Body of pancreas (tissue), 4 donors: ENCODE data around the gene PATZ1. TPM values are rescaled to one million over a fixed set of nuclear protein-coding genes. Genes with fewer than 3 reads are reported as not detected.

Experiments used
- ATAC-seq: fragments of 150-250 bp; one replicate; pipeline ENCODE4 v1.9.1; 2016
- DNase-seq, 4 donors: peaks; one replicate each; pipeline ENCODE4 v3.0.0-alpha.2; 2019
- H3K27ac ChIP-seq, 4 donors: fragments of 200-600 bp; sonication (generic); 1 replicate in 3 of 4; 2 replicates in 1 of 4; pipeline versions ENCODE4 v1.5.1 to v1.6.1; 2016 to 2019; ENCODE audit warnings: mild to moderate bottlenecking in 1 of 4, mixed read lengths in 1 of 4, moderate library complexity in 1 of 4
- H3K27me3 ChIP-seq, 2 donors: fragments of 200-600 bp; sonication (generic); one replicate each; pipeline ENCODE4 v1.6.0; 2016; ENCODE audit warnings: mild to moderate bottlenecking in 1 of 2
- H3K36me3 ChIP-seq, 2 donors: fragments of 200-600 bp; sonication (generic); replicated peaks in 1 of 2; 2 replicates each; pipeline ENCODE4 v1.5.1; 2016; ENCODE audit warnings: low read depth in 2 of 2; ENCODE audit not compliant: insufficient read depth in 1 of 2
- H3K4me1 ChIP-seq: fragments of 200-600 bp; sonication (generic); one replicate; pipeline ENCODE4 v1.6.0; 2016
- H3K4me3 ChIP-seq, 2 donors: fragments of 200-600 bp; sonication (generic); 1 replicate in 1 of 2; 2 replicates in 1 of 2; pipeline ENCODE4 v1.5.1; 2016 to 2019
- H3K9me3 ChIP-seq, 3 donors: fragments of 200-600 bp; sonication (generic); 1 replicate in 2 of 3; 2 replicates in 1 of 3; pipeline ENCODE4 v1.5.1; 2016
- POLR2A ChIP-seq, 3 donors: fragments of 450-650 bp; IDR thresholded peaks; one replicate each; pipeline ENCODE4 v1.6.1; 2016; ENCODE audit warnings: antibody characterized with exemption in 3 of 3, mild to moderate bottlenecking in 2 of 3
- WGBS, 2 donors: methylation state at CpG; one replicate each; pipeline ENCODE4 v1.1.5; 2017; 5-methylcytosine and 5-hydroxymethylcytosine counted together
- intact Hi-C: fragments of 100-400 bp; cut with DNase I; formaldehyde crosslinking; loops from one replicate; pipeline ENCODE4 v1.15.1; 2023
- total RNA-seq, 2 donors: library from RNA; depleted of rRNA; stranded (reverse); fragments of >200 nt; gene quantifications; one replicate each; pipeline ENCODE4 v1.1.0, GENCODE V29; 2016
- TF ChIP-seq, protein P1 (sequence below), 7 experiments: fragments of 450-650 bp in 4 of 7; fragments of 200-600 bp in 3 of 7; sonication (generic) in 3 of 7; IDR thresholded peaks; one replicate each; pipeline ENCODE4 v1.5.1; 2016 to 2019; ENCODE audit warnings: antibody characterized with exemption in 7 of 7

The PATZ1 gene
- total RNA-seq, 2 donors from 2014 or later: 24.1 to 25.1 TPM

DNA sequence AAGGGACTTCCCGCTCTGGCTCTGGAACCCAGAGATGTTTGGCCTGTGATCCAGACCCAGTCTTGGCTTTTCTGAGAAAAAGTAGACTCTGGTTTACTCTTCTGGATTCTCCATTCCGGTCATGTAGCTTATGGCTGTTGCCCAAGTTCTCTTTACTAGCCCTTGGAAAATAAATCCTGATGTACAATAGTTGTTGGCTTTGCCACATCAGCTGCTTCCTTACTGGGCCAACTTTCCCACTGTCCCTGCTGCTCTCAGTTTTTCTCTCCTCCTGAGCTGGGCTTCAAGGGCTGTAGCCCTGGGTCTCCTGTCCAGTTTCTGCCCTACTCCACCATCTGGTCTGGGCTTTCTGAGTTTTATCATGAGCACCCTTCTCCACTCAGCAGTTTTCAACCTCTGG, 12.5 kb downstream of the PATZ1 start:
- Histone ChIP-seq H3K4me3 (no peak overlapping the region), H3K4me1 (peaks cover 11% of the 10 kb centered on the region), H3K9me3 (no peaks in the 10 kb centered on the region), H3K27me3 (no peaks in the 10 kb centered on the region), H3K27ac (no peak overlapping the region), H3K36me3 (peaks cover 0 to 12% of the 10 kb centered on the region in 2 donors)
- TF ChIP-seq POLR2A (IDR thresholded peaks at IDR 0.05): no peak
- TF ChIP-seq, protein P1, sequence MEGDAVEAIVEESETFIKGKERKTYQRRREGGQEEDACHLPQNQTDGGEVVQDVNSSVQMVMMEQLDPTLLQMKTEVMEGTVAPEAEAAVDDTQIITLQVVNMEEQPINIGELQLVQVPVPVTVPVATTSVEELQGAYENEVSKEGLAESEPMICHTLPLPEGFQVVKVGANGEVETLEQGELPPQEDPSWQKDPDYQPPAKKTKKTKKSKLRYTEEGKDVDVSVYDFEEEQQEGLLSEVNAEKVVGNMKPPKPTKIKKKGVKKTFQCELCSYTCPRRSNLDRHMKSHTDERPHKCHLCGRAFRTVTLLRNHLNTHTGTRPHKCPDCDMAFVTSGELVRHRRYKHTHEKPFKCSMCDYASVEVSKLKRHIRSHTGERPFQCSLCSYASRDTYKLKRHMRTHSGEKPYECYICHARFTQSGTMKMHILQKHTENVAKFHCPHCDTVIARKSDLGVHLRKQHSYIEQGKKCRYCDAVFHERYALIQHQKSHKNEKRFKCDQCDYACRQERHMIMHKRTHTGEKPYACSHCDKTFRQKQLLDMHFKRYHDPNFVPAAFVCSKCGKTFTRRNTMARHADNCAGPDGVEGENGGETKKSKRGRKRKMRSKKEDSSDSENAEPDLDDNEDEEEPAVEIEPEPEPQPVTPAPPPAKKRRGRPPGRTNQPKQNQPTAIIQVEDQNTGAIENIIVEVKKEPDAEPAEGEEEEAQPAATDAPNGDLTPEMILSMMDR (IDR thresholded peaks at IDR 0.05): no peak
- DNase-seq (no peak), ATAC-seq (no peak)
- intact Hi-C loops: no loop called here
- WGBS, 2 donors: 78 to 94% methylated on average over 2 of the region's 2 CpGs

DNA sequence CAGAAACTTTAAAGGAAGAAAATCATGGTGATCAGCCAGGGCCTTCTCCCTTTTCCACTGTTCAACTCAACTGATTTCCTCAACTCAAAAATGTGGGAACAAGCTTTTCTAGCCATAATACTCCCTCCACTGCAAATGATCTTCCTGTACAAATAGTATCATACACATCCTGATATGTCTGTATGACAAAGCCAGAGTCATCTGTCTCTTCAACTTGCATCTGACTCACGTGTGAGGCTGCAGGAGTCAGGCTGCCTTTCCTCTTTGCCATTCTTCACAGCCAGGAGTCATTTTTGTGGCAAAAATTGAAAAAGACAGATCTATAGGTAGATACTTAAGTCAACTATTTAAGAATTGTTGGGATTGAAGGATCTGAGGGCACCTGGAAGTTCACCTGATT, 13.3 kb downstream of the PATZ1 start:
- Histone ChIP-seq H3K4me3 (no peak overlapping the region), H3K27me3 (no peaks in the 10 kb centered on the region), H3K27ac (no peak overlapping the region), H3K36me3 (peaks cover 0 to 16% of the 10 kb centered on the region in 2 donors), H3K9me3 (no peaks in the 10 kb centered on the region), H3K4me1 (peaks cover 4% of the 10 kb centered on the region)
- no peak for ATAC-seq
- DNase-seq: no peak
- 75 to 77% methylated on average over 1 of the region's 1 CpG for WGBS, 2 donors
- TF ChIP-seq, protein P1 (IDR thresholded peaks at IDR 0.05): no peak
- intact Hi-C loops: no loop called here

DNA sequence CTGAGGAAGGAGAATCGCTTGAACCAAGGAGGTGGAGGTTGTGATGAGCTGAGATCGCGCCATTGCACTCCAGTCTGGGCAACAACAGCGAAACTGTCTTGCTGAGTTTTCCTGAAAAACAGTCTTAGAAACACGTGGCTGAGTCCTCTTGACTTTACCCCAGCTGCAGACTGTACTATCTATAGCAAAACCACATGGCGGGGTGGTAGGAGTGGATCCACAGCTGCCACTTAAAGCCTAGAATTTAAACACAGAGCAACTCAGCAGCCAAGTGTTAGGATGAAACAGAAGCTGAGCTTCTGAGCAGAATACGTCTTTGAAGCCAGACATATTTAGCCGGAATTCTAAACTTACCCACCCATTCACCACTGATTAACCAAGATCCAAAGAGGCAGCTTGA, 14.1 kb downstream of the PATZ1 start:
- Histone ChIP-seq H3K27ac (no peak overlapping the region), H3K36me3 (peaks cover 0 to 20% of the 10 kb centered on the region in 2 donors), H3K9me3 (no peaks in the 10 kb centered on the region), H3K4me1 (no peaks in the 10 kb centered on the region), H3K27me3 (no peaks in the 10 kb centered on the region), H3K4me3 (no peak overlapping the region)
- intact Hi-C loops: no loop called here
- ATAC-seq (no peak), DNase-seq (no peak)
- WGBS, 2 donors: 92 to 95% methylated on average over 8 of the region's 8 CpGs
- TF ChIP-seq POLR2A (IDR thresholded peaks at IDR 0.05): no peak
- TF ChIP-seq, protein P1 (IDR thresholded peaks at IDR 0.05): no peak

DNA sequence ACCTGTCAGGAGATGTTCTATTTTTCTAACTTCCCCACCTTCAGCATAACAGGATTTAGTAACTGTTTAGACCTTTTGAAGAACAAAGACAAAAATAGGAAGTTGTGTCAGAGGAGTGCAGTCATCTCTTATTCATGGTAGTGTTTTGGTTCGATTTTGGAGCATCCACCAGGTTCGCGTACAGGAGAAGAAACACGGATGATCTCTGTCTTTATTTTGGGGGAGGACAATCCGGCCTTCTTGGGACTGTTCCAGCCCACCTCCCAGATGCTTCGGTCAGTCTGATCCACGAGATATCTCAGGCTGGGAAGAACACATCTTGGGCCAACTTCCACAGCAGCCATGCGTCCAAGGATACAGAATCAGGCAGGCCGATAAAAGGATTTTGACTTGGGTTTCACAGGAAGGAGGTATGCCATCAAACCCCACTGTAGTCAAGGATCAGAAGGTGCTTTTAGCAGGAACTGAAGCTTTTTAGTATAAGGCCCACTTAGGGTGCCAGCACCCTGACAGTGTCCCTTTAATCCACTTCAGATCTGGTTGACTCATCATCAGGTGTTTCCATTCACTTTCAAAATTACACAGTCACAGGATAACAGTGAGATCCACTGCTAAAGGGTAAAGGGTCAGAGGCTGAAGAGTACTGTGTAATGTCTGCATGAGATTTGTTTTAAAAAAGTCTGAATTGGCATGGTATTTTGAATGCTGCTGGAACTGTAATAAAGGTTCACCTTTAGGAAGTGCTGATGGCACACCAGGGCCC, 16.5 kb downstream of the PATZ1 start:
- no peak for DNase-seq
- Histone ChIP-seq H3K4me1 (no peaks in the 10 kb centered on the region), H3K4me3 (no peak overlapping the region), H3K9me3 (no peaks in the 10 kb centered on the region), H3K27ac (no peak overlapping the region), H3K36me3 (peaks cover 0 to 23% of the 10 kb centered on the region in 2 donors), H3K27me3 (no peaks in the 10 kb centered on the region)
- no peak for ATAC-seq
- intact Hi-C loops: no loop called here
- TF ChIP-seq POLR2A (IDR thresholded peaks at IDR 0.05): no peak
- TF ChIP-seq, protein P1 (IDR thresholded peaks at IDR 0.05): no peak
- 78 to 83% methylated on average over 8 to 9 of the region's 9 CpGs for WGBS, 2 donors

DNA sequence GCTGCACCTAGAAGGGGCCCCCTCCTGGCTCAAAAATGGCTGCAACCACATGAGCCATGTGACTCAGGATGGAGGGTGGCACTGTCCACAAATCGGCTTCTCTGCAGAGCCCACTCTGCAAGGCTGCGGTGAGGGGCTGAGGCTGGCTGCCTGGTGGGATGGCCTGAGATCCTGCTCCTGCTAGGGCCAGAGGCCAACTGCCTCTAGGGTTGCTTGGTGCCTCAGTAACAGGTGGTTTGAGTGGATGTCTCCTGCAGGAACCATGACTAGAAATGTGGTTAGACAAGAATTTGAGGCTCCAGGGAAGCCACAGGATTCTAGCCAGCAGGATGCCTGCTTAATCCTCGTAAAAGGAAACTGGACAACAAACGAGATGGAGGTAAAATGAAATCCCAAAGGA, 17.1 kb downstream of the PATZ1 start:
- H3K27ac ChIP-seq: no peak overlapping the region
- intact Hi-C loops: no loop called here
- ATAC-seq (no peak), DNase-seq (no peak)
- TF ChIP-seq, protein P1 (IDR thresholded peaks at IDR 0.05): no peak
- TF ChIP-seq POLR2A (IDR thresholded peaks at IDR 0.05): no peak
- peaks cover 0 to 19% of the 10 kb centered on the region in 2 donors for H3K36me3 ChIP-seq
- 83 to 86% methylated on average over 4 of the region's 4 CpGs for WGBS, 2 donors
- no peaks in the 10 kb centered on the region for H3K9me3 ChIP-seq
- H3K4me1 ChIP-seq: no peaks in the 10 kb centered on the region
- no peak overlapping the region for H3K4me3 ChIP-seq
- H3K27me3 ChIP-seq: no peaks in the 10 kb centered on the region
